HG03108 (cell line): ENCODE measurements around the gene KMT2D.

Experiments used
- ATAC-seq: cut with Tn5 transposase; IDR thresholded peaks from one replicate; pipeline ENCODE4 v1.9.1; 2021; ENCODE audit warnings: moderate library complexity; ENCODE audit not compliant: unreplicated experiment

KMT2D gene

DNA sequence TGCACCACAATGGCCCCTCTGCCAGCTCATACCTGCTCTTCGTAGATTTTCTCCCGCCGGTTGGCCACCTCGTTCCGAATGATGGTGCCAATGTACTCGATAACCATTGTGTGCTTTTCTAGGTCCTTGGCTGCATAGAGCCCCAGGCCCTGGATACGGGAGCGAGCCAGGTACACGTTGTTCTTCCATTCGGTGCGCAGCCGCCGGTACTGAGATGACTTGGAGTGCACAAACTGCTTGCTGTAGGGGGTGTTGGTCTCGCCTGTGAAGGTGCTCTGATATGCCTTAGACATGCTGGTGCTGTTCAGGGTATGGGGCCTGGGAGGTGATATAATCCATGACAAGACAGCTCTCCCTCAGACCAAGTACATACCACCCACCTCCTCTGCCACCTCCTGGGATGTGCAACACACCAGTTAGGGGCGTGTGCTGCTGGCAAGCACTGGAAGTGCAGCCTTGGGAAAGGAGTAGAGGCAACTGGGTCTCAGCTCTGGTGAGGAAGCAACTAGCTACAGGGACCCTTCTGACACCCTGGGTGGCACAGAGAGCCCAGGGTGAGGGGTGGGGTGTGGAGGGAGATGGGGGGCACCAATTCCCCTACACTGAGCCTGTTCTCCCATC, 37.9 kb downstream of the KMT2D start:
- ATAC-seq: no peak

DNA sequence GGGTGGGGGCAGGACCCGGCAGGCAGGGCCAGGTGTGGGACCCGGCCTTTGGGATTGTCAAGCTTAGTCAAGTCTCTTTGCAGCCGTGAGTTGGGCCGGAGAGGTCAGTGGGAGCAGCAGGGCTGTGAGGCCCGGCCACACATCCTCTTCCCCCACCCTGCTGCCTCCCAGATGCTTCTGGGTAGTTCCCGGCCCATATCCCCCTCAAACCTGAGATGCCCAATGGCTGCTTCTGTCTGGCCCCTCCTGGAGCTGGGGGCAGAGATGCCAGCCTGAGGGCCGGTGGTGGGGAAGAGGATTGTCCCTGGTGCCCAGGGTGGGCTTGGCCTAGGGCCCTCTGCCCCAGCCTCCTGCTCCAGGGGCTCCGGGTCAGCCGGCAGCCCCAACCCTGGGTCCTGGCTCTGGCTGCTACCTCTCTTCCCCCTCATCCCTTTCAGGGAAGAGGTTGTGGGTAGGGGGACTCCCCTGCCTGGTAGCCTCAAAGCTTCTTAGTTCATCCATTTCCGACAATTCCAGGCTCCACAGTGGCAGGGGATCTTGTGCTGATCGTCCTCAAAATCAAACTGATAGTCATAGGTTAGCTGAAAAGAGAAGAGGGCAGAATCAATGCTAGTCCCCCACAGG, 39.2 kb downstream of the KMT2D start:
- no peak for ATAC-seq

DNA sequence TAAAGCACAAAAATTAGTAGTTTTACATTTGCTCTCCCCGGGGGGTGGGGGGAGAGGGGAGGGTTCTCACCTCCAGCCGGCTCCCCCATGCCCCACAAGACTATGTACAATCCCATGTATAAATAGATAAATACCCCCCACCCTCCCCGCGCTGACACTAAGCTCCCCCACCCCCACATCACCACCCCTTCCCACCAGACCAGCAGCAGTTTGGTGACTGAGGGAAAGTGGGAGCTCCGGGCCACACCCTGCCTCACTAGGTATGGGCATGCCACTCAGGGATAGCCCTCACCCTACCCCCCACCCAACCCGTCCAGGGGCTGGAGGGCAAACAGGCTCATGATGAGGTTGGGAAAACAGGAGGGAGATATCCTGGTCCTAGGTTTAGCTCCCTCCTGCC, 40.2 kb downstream of the KMT2D start:
- no peak for ATAC-seq

DNA sequence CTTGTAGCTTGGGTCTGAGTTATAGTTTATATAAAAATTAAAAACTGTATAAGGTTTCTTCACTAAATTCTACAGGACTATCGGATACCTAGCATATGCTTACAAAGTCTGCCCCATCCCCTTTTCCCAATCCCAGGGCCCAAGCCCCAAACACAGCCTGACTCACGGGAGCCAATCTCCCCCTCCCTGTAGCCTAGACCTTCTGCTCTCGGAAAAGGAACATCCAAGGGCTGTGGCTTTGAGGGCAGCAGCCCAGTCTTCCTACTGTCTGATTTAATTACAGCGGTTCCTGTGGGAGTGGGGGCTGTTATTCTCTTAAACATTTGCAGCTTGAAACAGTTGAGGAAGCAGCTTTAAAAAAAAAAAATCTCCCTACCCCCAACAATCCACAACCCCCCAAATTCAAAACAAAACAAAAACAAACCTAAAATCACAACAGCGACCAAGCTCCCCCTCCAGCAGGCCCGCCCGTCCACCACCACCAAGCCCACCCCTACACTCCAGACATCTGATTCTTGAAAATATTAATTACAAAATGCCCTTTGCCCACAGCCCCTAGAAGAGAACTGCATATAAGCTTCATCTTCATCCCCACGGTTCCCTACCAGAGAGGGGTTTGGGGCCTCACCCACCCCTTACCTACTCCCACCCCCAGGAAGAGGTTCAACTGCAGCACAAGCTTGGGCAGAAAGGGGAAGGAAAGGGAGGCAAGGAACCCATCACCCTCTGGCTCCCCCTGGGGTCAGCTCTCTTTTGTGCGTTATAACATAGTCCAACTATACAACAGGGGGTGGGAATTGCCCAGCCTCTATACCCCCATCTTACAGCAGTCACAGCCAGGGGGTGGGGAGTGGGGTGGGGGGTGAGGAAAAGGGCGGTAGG, 40.9 kb downstream of the KMT2D start:
- ATAC-seq: no peak

DNA sequence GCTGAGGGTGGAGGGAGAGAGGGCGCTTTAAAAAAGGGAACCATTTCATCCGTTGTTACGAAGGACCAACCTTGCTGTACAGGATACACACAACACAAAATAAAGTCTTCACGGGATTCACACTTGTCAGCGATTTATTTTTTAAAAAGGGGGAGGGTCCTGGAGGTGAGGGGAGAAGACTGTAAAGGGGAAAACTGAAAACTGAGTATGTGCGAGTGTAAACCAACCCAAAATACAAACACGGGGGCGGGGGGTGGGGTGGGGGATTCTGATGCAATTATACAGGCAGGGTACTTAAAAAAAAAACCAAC, 41.5 kb downstream of the KMT2D start:
- peak; percentile 17 for ATAC-seq

DNA sequence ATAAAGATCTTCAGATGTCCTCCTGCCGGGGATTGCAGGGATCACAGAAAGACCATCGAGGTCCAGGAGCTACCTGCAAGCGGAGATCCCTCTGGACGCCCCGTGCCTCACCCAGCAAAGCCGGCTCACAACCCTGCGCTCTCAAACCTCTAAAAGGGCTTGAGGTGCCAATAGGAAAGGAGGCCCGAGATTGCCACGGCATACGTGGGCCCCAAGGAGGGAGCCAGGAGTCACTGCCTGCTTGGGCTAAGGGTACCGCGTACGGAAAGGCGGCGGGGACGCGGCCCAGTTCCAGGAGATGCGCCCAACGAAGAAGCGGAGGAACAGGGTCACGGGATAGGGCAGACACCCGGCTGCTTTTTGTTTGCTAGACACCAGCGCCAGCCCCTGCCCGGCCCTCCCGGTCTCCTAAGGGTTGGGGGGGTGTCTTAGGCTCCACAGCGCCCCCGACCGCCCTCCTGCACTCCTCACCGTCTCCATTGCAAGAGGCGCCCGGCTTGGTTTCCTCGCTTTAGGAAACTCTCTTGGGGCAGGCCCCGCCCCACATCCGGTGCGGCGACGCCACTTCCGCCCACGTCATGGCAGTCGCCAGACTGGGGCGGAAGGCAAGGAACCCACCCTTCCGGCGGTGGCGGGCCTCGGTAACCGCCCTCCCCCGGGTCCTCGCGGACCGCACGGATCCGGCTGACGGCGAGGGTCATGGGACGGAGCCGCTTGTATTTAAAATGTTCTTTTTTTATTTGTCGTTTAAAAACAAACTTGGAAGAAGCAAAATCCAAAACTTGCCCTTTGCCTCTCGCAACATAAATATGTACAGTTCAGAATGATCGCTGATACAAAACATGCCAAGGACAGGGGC, 42.1 kb downstream of the KMT2D start, which contains the start of gene PRKAG1:
Gene PRKAG1, minus strand, starts transcription at position 516 of the 859 bp plus-strand sequence. Its CDS starts 36 bp downstream, at position 480.
- ATAC-seq: peak; percentile 94

DNA sequence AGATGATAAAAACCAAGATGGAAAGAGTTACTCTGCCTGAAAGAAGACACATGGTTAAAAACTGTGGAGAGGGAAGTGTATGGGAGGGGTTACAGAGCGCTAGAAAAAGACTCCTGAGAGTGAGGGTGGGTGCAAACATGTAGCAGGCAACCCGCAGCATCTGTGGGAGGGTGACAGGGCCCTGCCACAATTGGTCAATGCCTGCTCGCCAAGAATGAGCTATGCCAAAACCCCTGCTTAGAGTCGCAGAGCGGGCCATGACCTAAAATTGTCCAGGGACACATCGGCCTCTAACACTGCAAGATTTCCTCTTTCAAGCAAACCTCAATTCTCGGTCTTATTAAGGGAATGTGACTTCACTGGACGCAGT, 42.7 kb downstream of the KMT2D start:
- ATAC-seq: peak; percentile 6

DNA sequence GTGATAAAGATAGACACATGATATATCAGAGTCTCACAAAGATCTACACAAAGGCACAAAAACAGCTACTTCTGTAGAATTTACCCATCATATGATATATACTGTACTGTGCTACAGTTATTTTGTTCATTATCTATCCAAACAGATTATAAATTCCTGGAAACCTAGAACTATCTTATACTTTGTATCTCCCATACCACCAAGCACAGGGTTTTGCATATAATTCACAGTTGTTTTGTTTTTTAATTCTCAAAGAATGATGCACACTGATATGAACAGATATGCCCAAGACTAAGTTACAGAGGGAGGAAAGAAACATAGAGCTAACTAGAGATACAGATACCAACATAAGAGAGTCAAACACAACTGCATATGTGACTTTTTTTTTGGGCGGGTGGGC, 45.4 kb downstream of the KMT2D start:
- no peak for ATAC-seq

DNA sequence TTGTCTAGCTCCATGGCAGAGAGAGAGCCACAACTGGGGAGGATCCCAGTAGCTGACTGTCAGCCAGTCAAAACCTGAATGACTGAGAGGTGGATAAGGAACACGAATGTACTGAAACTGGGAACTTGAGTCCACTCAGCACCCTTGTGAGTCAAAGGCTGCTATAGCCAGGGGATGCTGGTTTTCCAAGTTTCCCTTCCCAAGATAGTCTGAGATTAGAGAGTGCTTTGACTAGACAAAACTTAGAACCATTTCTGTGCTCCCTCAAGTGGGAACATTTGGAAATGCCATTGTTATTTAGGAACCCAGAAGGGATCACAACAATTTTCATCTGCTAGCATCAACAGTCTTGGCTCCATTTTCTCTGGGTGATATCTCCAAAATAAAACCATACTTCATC, 46.0 kb downstream of the KMT2D start:
- no peak for ATAC-seq

DNA sequence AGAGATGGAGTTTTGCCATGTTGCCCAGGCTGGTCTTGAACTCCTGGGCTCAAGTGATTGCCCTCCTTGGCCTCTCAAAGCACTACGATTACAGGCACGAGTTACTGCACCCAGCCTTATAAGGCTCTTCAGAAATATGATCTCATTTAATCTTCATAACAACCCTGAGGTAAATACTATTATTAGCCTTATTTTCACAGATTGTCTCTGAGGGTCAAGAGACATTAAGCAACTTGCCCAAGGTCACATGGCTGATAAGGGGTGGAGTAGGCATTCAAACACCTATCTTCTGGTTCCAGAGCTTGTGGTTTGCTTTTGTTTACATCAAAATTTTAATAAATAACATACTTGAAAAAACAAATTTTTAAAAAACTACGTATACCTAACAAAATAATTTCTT, 47.2 kb downstream of the KMT2D start:
- no peak for ATAC-seq

DNA sequence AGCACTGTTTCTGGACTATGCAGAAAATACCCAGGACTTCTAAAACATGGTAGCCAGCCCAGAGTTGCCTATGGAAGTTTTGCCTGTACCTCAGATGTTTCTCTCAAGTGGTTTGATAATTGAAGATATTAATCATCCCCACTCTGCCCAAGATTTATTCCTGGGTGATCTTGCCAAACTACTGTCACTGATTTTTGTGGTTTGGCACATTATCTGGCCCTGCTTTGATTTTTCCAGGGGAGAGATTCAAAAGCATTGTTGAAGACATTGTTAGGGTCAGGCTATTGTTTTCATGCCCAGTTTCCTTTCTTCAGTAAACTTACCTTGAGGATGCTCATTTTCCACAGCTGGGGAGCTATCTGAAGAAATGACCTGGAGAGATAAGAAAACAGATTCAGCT, 47.9 kb downstream of the KMT2D start:
- ATAC-seq: no peak
